C4-2B (cell line): ENCODE data around the gene CAPRIN1.

Source experiments
- CTCF ChIP-seq: fragments of 450-650 bp; conservative IDR thresholded peaks from 2 replicates; pipeline ENCODE4 v1.5.1; 2017; ENCODE audit warnings: mild to moderate bottlenecking
- ZFX ChIP-seq: fragments of 450-650 bp; IDR thresholded peaks from 2 replicates; pipeline ENCODE4 v1.6.1; 2017

- TF ChIP-seq CTCF (no peak), ZFX (no peak)
Observed at GRCh38 chr11:34104680-34105078, 53.1 kb downstream of the CAPRIN1 start.
